DND-41 (cell line): ENCODE data around the gene CDC42SE1.

Experiments
- EZH2 ChIP-seq: IDR thresholded peaks from 3 replicates; pipeline ENCODE4 v1.6.1; 2012; ENCODE audit warnings: borderline replicate concordance, low read depth, mild to moderate bottlenecking, moderate library complexity, low read length, inconsistent platforms; ENCODE audit not compliant: severe bottlenecking
- TF ChIP-seq, protein P1 (sequence below): IDR thresholded peaks from 2 replicates; pipeline ENCODE4 v1.5.1; 2012; ENCODE audit warnings: borderline replicate concordance, low read length, moderate library complexity, mild to moderate bottlenecking; ENCODE audit not compliant: poor library complexity, severe bottlenecking; ENCODE audit errors: extremely low read depth

DNA sequence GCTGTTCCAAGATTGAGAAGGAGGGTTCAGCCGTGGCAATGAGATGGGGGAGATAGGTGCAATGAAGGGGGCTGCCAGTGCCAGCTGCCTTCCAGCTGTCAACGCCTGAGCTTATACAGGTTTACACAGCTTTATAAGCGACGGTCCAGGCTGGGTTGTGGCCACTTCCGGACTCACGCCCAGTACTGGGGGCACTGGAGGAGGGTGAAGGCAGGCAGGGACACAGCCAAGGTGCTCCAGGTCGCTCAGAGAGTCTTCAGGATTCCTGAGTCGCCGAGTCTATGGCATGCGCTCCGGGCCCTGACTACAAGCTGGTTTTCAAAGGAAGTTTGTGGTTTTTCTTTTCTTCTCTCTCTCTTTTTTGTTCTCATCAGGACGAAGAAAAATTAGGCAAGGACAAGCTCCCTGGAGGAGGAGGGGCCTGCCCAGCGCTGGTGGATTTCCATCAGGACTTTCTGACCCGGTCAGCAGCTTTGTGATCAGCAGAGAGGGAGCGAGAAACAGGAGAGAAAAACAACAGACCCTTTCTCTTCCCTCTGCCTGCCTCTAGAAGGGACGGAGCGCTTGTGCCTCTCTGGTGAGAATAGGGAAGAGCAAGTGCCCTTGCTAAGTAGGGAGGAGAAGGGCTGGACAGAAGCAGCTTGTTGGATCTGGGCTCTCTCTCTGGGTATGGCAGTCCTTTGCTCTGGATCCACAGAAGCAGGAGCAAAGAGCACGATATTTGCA, 52.9 kb downstream of the CDC42SE1 start, which contains the start of gene MINDY1:
- TF ChIP-seq EZH2 = no peak
- TF ChIP-seq, protein P1, sequence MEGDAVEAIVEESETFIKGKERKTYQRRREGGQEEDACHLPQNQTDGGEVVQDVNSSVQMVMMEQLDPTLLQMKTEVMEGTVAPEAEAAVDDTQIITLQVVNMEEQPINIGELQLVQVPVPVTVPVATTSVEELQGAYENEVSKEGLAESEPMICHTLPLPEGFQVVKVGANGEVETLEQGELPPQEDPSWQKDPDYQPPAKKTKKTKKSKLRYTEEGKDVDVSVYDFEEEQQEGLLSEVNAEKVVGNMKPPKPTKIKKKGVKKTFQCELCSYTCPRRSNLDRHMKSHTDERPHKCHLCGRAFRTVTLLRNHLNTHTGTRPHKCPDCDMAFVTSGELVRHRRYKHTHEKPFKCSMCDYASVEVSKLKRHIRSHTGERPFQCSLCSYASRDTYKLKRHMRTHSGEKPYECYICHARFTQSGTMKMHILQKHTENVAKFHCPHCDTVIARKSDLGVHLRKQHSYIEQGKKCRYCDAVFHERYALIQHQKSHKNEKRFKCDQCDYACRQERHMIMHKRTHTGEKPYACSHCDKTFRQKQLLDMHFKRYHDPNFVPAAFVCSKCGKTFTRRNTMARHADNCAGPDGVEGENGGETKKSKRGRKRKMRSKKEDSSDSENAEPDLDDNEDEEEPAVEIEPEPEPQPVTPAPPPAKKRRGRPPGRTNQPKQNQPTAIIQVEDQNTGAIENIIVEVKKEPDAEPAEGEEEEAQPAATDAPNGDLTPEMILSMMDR = peak; percentile 67
